HG03108 (cell line): ENCODE measurements around the gene CAPS.

ENCODE experiments used
- ATAC-seq: cut with Tn5 transposase; IDR thresholded peaks from one replicate; pipeline ENCODE4 v1.9.1; 2021; ENCODE audit warnings: moderate library complexity; ENCODE audit not compliant: unreplicated experiment

Gene CAPS

GRCh38 chr19:5932609-5933262, 18.7 kb downstream of the CAPS start:
- no peak for ATAC-seq

DNA sequence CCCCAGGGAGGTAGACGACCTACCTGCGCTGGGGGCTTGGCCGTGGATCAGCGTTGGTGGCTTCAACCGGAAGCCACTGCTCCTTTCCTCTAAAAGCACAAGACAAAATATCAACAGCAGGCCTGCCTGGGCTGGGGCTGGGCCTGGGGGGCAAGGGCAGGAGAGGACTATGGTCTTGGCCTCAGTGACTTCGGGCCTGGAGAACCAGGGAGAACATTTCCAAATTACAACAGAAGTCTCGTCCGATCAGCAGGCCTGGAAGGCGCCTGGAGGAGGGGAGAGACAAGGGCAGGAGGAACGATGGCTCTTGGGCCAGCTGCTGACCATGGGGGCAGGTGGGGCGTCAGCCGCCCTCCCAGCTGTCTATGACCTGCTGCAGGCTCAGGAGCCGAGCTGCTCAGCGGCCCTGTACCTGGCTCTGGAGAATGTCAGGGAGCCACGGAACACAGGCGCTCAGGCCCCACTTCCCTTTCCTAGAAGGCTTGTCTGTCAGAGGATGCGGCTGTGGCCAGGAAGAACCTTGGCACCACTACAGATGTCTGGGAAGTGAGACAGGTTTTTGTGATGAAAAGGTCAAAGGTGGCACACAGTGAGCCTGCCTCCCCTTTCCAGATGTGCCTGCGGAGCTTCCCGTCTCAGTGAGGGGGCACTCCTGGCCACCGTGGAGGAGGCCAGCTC, 19.5 kb downstream of the CAPS start:
- ATAC-seq: no peak

DNA sequence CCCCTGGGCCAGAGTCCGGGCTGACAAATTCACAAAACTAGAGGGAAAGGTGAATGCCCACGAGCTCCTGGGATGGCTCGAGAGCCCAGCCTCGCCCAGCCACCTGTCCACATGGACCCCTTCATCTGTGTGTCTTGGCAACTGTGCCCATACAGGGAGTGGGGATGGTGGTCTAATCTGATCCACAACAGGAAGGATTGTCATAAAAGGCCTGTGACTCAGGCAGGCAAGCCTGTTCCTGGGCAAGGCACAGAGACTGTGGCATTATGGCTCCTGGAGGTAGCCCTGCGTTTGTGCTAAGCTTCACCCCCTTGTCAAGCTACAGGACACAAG, 20.0 kb downstream of the CAPS start:
- ATAC-seq: no peak

- no peak for ATAC-seq
These were observed 20.9 kb downstream of the CAPS start for GRCh38 chr19:5934774-5935472.

DNA sequence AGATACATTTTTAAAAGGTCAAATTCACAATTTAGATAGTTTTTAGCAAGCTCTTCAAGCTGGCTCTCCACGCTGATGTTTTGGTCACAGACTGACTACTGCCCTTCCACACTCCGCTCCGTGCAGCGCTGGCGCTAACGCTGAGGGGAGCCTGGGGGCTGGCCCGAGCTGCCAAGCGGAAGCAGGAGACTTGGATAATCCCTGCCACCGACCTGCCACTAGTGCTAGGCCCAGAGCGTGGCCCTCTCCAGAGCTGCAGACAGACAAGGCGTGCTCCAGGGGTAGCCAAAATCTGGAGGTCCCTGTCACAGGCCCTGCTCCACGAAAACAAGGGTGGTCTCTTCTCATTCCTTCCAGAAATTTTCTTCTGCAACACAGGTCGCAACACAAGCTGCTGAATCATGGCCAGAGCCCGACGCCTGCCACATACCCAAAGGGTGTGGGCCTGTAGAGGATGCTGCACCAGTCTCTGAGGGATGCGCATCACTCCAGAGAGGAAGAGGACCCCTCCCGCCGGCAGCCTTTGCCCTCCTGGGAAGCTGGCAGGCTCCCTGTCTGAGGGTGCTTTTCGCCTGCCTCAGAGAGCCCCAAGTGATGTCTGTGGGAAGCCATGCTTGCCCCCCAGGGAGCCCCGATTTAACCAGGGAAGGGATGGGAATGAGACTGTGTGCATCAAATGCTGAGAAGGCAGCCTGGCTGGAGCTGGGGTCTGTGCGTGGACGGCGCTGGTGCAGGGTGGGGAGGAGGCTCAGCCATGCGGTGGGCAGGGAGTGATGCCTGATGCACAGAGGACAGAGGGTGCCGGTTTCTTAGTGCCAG, 21.6 kb downstream of the CAPS start:
- ATAC-seq: no peak

DNA sequence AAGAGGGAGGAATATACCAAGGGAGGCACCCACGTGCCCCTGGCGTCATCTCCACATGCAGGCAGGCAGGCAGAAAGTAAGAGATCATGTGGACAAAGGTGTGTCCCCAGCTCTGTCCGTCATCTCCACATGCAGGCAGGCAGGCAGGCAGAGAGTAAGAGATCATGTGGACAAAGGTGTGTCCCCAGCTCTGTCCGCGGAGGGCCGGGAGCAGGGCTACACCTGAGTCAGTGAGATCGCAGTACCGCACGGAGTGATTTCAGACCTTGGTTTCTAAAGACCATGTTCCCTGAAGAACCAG, 22.2 kb downstream of the CAPS start:
- ATAC-seq: no peak

GRCh38 chr19:5937550-5937949, 23.5 kb downstream of the CAPS start:
- ATAC-seq: no peak

GRCh38 chr19:5940260-5941208, 26.5 kb downstream of the CAPS start:
- no peak for ATAC-seq

DNA sequence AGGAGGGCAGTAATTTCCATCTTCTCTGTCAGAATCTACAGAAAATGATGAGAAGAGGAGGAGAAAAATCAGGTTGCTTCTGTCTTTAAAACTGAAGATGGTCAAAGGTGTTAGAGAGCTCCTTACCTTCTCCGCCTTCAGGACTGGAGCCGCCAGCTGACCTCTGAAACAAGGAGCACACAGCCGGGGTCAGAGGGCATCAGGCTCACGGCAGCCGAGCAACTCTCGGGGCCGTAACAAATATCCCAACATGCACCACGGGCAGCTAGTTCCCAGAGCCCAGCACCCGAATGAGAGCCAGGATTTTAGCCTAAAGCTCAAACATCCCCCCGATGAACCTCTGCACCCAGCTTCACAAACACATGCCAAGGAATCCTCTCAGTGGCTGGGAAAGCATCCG, 27.6 kb downstream of the CAPS start:
- ATAC-seq: no peak

DNA sequence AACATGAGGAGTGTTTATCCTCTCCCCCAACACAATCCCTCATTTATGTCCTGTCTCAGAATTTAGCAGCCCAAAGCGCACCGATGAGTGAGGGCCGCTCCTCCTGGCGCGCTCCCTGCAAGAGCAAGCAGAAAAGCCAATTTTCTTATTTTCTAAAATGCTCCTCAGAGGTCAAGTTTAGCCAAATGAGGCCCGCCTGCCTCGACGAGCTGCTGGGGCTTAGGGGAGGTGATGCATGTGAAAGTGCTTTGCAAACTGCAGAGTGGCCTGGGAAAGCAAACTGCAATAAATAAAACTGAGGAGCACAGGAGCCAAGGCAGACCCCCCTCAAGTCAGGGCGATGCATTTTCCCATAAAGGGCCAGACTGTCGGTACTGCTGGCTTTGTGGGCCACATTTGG, 29.0 kb downstream of the CAPS start:
- no peak for ATAC-seq

- ATAC-seq: no peak
These were observed 29.6 kb downstream of the CAPS start for GRCh38 chr19:5943623-5944022.

GRCh38 chr19:5947435-5947834, 33.4 kb downstream of the CAPS start:
- ATAC-seq: no peak

DNA sequence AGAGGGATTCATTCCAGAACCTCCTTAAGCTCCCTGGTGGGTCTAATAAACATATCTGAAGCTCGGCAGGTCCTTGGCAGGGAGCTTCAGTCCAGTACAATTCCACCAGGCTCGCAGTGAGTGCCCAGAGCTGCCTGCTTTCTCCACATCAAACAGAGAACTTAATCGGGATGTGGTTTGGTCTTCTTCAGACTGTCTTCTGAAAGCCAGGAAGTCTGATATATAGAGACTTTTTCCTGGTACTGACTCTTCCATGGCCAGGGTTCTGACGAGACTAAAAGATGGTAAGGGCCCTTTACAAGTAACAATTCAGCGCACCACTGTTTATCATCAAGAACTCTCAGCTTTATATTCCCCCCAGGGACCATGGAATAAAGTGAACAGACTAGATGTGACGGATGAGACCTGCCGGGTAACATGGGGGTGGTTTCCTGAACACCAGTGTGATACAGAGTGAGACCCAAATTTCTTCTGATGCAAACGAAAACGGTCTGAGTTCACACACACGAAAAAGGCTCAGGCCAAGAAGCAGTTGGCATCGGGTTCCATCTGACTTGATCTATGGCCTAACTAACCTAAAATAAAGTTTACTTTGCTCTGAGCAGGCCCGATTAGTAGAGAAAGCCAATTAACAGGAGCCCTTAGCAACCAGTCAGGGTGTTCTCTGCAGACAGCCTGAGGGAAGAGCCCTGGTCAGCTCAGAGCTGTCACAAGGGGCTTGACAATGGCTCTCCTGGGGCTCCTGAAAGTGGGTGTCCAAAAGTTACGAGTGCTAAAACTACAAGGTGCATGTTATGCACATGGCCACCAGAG, 34.9 kb downstream of the CAPS start:
- no peak for ATAC-seq

GRCh38 chr19:5949792-5950305, 35.8 kb downstream of the CAPS start:
- no peak for ATAC-seq

DNA sequence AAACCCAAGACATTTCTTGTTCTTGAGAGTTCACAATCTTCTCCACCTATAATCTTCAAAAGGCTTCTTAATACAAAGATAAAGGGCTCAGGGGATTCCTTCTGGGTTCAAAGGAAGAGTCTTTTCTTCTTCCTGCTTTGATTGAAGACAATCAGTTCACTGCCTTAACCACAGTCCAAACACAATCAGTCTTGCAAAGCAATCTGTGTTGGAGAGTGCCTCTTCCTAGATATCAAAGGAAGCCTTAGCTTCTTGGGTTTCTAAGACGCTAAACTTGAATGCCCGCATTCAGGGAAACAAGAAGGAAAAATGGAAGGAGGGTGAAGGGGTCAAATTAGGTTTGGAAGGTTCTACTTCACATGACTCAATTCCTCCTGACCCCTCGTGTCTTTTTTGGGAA, 36.7 kb downstream of the CAPS start:
- no peak for ATAC-seq

GRCh38 chr19:5951338-5951861, 37.3 kb downstream of the CAPS start:
- no peak for ATAC-seq

DNA sequence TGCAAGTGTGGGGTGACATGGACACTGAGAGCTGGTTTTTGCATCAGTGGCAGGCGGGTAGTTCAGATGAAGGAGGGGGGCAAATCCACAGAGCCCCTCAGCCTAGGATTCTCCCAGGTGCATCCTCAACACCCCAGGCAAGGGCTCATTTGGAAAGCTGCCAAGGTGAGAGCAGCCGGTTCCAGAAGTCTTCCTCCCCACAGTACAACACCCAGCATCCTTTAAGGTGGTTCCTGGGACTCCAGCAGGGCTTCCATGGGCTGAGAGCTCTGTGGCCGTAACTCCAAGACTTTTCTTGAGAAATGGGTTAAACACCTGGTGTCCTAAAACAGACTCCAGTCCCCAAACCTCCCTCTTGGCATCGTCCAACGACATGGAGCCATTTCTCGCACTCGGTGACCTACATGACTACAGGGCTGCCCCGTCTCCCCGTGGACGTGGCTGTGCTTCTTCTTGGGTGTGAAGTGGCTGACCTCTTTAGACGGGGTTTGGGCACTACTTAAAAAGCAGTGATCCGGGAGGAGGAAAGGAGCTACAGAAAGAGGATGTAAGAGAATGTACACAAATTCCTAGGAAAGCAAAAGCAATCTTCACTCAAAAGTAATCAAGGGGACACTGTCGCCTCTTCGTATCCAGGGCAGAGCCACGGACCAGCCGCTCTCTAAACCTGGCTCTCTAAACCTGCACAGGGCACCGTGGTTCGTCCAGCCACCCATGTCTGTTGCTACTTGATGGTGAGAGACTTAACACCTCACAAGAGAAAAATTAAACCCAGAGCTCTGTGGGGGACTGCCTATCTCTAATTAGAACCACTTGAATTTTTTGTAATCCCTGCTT, 38.4 kb downstream of the CAPS start:
- no peak for ATAC-seq

- no peak for ATAC-seq
These were observed 39.1 kb downstream of the CAPS start for GRCh38 chr19:5953030-5953589.
